Measurements from ENCODE around the gene LCORL.

LCORL gene

GRCh38 chr4:17933126-17933525 lies 88.4 kb downstream of the LCORL start:
- DNase-seq (ENCODE audit: extremely low read depth, low read depth), result no peak
- no peak for TF ChIP-seq CTCF (IDR thresholded peaks at IDR 0.05; ENCODE audit: low read depth, low read length)

GRCh38 chr4:17932041-17932440 lies 89.5 kb downstream of the LCORL start:
- no peak for DNase-seq (ENCODE audit: extremely low read depth, low read depth)
- no peak for TF ChIP-seq CTCF (IDR thresholded peaks at IDR 0.05; ENCODE audit: low read depth, low read length)

GRCh38 chr4:17930256-17930655 lies 91.3 kb downstream of the LCORL start:
- no peak for TF ChIP-seq CTCF (IDR thresholded peaks at IDR 0.05; ENCODE audit: low read depth, low read length)
- DNase-seq (ENCODE audit: extremely low read depth, low read depth), result no peak

- DNase-seq (ENCODE audit: extremely low read depth, low read depth), result no peak
- no peak for TF ChIP-seq CTCF (IDR thresholded peaks at IDR 0.05; ENCODE audit: low read depth, low read length)
Measured at GRCh38 chr4:17924189-17924588, 97.4 kb downstream of the LCORL start.

- TF ChIP-seq CTCF (IDR thresholded peaks at IDR 0.05; ENCODE audit: low read depth, low read length), result no peak
- no peak for DNase-seq (ENCODE audit: extremely low read depth, low read depth)
Measured at GRCh38 chr4:17921451-17921850, 100.1 kb downstream of the LCORL start.

GRCh38 chr4:17920681-17921080 lies 100.9 kb downstream of the LCORL start:
- no peak for TF ChIP-seq CTCF (IDR thresholded peaks at IDR 0.05; ENCODE audit: low read depth, low read length)
- DNase-seq (ENCODE audit: extremely low read depth, low read depth), result no peak

GRCh38 chr4:17915439-17915838 lies 106.1 kb downstream of the LCORL start:
- DNase-seq (ENCODE audit: extremely low read depth, low read depth), result no peak

More at GRCh38 chr4:17915439-17915838, 106.1 kb downstream of the LCORL start:
- no peak for TF ChIP-seq CTCF (IDR thresholded peaks at IDR 0.05; ENCODE audit: low read depth, low read length)
